Stimulated activated CD4-positive, alpha-beta T cell treated with anti-CD3 and anti-CD28 coated beads, TNF-alpha, amount 100 ng/mL, for 1 hour (primary cell): ENCODE measurements around the gene MYH7.
A peak's percentile ranks its signal among the peaks of the same experiment; 100 is the strongest.
"Not testable (repeated sequence)": the region's sequence is repeated elsewhere in the genome, so short reads cannot be mapped to it uniquely, and the experiment has no call there.

Experiments used
- DNase-seq, 3 donors: peaks; one replicate each; pipeline ENCODE4 v3.0.0-alpha.2; 2020; ENCODE audit warnings: low read depth in 3 of 3, low spot score in 1 of 3

The MYH7 gene

DNA sequence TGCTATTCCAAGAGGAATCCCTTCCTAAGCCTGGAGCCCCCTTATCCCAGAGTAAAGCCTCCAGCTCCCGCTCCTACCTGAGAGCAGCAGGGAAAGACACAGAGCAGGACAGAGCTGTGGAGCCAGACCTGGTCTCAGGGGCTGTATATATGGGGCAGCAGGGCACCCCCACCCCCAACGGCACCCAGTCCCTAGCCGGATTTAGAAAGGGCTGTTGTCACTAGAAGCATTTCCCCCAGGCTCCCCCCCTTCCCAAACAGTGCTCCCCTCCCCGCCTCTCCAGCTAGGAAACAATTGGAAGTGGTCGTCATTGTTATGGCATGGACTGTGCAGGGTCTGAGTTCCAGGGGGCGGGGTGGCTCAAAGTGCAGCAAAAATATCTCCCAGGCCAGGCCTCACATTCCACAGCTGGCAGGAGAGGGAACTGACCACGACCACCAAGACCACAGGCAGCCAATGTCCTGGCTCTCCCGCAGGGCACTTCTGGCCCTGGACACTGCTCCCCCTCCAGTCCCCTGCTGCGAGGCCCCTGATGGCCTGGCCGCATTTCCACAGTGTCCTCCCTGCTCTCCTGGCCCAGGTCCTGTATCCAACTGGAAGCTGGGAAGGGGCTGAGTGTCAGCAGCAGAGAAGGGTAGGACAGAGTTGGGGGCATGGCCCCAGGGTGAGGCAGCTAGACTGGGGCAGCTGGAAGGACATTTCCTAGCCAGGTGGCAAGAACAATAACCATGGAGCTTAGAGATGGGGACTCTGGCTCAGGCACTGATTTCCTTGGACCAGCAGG lies at the start of gene MYH7:
TSS of gene MYH7 (minus strand) at position 118 of the 784 bp plus-strand sequence. CDS start 1,928 bp downstream, outside the sequence.
- no peak for DNase-seq

GRCh38 chr14:23483236-23483854 lies 47.9 kb upstream of the MYH7 start:
- no peak for DNase-seq

- no peak for DNase-seq
Observed at GRCh38 chr14:23482823-23483148, 47.3 kb upstream of the MYH7 start.

DNA sequence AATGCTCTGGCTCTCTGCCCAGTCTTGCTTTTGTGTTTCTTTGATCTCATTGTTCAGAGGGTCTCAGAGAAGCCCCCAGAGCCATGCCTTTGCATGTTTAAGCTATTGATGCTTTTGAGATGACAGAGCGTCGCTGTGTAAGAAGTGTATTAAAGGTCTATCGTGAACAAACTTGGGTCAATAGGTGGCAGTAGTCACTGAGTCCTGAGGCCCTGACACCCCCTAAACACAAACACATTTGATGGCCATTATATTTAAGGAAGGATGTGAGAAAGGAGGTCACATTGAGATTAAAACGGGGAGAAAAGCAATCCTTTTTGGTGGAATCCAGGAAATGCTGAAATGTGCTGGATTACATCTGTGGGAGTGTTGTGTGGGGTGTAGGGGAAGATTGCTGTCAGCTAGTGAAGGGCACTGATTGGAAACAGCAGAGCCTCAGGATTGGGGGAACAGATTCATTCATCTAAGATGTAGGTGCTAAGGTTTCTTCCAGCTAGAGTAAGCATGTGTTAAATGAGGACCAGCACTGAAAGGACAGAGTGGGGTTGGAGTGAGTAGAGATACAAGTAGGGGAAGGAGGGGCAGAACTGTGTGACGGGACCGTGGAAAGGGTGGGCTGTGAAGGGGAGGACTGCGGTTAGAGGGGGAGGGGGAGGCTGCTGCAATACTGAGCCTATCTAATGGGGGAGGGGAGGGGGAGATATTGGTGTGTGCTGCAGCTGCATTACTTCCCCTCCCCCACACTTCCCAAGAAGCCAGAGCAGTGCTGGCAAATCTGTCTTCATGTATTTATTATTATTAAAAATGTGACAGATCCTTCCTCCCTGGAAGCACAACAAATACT lies 46.7 kb upstream of the MYH7 start:
- no peak for DNase-seq

- DNase-seq: no peak
Observed at GRCh38 chr14:23481362-23481970, 46.0 kb upstream of the MYH7 start.

- peak; percentile 26 to 40 (median 28) for DNase-seq
Observed at GRCh38 chr14:23478109-23478759, 42.8 kb upstream of the MYH7 start.

DNA sequence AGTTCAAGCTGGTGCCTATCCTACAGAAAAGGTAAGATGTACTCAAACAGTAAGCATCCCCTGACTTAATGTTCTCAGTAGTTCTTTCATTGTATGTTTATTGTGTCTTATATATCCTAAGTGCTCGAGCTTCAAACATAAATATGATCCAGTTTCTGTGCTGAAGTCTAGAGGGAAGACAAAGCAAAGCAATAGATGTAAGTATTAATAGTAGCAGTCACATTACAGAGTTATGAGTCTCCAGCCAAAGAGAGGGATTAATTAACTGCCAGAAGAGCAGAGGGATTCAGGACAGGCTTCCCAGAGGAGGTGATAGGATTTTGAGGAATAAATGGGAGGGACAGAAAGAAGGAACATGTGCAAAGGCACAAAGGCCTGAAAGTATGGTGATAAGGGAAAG lies 35.5 kb upstream of the MYH7 start:
- no peak for DNase-seq

DNA sequence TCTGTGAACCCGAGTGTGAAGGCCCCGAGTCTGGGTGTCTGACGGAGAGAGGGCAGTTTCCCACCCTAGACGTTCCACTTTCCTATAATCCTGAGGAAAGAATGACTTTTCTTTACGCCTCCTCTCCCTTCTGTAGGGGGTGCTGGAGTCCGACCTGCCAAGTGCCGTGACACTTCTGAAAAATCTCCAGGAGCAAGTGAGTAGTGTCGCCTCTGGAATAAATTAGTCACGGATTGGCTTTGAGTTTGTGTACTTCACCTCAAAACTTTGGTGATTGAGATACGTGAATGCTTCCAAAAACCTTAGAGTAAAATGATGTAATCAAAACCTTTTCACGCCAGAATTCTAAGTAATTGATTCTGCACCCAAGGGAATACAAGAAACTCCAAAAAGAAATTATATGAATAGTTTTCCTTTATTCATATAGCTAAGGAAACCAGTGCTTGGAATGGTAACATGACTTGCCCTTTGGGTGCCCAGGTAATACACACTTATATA lies 34.5 kb upstream of the MYH7 start:
- no peak for DNase-seq

DNA sequence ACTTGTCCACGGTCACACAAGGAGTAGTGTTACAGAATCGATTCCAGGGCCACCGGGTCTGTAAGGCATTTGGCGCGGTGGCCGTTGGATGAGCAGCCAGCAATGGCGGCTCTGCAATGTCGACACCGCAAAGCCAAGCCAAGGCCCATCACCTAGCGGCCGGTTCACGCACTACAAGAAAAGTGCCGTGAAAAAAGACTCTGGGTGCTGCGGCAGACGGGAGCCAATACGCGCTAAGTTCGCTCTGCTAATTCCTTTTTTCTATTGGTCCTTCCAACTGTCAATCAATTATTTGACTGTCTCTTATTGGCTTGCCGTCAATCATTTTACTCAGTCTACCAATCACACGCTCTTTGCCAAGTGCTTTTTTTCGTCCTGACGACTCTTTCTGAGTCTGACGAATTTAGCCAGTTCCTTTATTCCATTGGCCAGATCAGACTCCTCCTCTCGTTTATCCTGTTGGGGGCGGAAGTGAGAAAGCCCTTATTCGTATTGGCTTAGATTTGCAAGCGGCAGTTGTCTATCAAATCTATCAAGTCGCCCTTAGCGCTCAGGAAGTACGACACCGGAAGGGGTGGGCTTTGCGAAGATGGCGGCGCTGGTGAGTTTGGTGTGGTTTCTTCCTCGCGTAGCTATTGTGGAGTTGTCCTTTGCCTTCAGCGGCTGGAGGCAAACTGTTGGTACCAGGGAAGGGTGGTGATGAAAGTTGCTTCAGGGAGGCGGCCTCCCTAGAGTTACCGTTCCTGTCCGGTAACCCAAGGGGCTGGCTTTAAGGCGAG lies 33.9 kb upstream of the MYH7 start, which contains the start of gene NGDN:
TSS of gene NGDN (plus strand) at position 577 of the 779 bp plus-strand sequence. CDS start at position 590, 13 bp downstream.
- DNase-seq: peak; percentile 76 to 79 (median 77)

GRCh38 chr14:23468704-23469126 lies 33.3 kb upstream of the MYH7 start:
- DNase-seq: no peak

DNA sequence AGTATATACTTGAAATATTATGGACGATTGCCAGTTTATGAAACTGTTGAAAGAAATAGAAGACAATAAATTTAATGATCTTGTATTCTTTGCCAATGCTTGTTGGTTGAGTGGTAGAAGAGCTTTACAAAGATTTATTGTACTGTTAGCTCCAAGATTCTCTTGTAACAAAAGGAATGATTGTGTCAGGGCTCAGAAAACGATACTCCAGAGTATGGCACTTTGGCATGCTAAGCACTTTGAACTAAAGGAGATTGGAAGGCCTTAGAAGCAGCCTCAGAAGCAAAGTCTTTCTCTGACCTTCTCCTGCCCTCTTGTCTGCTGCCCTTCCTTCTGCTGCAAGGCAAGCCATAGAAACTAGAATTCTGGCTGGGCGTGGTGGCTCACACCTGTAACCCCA lies 29.8 kb upstream of the MYH7 start:
- no peak for DNase-seq

GRCh38 chr14:23464700-23465099 lies 29.2 kb upstream of the MYH7 start:
- no peak for DNase-seq

DNA sequence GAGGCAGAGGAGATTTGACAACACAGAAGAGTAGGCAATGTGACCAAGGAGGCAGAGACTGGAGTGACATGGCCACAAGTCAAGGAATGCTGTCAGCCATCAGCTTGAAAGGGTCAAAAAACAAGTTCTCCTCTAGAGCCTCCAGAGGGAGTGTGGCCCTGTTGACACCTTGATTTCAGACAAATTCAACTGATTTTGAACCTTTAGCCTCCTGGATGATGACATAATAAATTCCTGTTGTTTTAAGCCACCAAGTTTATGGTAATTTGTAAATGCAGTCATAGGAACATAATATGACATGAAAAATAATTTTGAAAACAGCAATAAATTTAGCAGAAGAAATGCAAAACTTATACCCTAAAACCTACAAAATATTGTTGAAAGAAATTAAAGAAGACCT lies 25.5 kb upstream of the MYH7 start:
- no peak for DNase-seq

DNA sequence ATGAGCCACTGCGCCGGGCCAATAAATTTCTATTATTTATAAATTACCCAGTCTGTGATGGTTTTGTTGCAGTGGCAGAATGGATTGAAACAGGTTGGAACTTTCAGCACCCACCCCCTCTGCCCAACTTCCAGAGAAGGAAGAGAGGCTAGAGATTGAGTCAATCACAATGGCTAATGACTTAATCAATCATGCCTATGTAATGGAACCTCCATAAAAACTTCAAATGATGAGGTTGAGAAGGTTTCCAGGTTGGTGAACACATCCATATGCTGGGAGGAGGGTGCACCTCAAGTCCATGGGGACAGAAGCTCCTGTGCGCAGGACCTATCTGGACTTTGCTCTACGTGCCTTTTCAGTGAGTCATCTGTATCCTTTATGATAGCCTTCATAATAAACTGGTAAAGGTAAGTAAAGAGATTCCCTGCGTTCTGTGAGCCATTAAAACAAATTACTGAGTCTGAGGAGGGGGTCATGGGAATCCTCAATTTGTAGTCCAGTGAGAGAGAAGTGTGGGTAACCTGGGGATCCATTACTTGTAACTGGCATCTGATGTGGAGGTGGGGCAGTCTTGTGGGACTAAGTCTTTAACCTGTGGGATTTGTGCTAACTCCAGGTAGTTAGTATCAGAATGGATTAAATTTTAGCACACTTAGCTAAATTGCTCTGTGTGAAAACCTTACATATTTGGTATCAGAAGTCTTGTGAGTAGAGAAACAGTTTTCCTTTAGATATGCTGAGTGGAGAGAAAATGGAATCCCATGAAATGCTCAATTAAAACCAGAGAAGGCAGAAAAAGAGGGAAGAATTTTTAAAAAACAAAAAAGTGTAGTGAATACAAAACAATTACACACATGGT lies 22.4 kb upstream of the MYH7 start:
- DNase-seq: no peak

DNA sequence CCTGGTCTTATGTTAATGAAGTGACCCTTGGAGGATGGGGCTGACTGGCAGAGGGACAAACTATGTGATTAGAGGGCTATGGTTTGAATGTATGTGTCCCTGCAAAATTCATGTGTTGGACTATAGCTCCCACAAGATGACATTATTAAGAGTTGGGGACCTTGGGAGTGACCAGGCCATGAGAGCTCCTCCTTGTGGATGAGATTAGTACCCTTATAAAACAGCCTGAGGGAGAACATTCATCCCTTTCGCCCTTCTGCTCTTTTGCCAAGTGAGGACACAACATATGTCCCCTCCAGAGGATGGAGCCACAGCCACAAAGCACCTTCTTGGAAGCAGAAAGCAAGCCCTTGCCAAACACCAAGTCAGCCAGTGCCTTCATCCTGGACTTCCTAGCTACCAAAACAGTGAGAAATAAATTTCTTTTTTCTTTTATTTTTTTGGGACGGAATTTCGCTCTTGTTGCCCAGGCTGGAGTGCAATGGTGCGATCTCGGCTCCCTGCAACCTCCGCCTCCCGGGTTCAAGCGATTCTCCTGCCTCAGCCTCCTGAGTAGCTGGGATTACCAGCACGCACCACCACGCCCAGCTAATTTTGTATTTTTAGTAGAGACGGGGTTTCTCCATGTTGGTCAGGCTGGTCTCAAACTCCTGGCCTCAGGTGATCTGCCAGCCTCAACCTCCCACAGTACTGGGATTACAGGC lies 21.6 kb upstream of the MYH7 start:
- DNase-seq: not testable (repeated sequence)

DNA sequence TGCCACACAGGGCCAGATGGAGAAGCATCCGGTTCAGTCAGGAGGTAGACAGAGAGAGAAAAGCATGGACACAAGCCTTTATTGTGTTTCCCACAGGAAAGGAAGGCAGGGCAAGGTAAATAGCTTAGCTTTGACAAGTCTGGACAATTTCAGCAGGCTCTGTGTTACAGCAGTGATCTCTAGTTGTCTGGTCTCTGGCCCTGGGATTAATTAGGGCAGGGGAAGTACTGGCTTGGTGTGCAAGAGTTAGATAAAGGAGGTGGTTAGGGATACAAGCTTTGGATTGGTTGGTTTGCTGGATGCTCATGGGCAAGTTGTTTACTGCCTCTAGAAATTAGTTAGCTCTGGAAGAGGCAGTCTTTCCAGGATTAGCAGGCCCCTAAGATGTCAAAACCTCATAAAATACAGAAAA lies 19.0 kb upstream of the MYH7 start:
- DNase-seq: no peak

- DNase-seq: no peak
Observed at GRCh38 chr14:23452237-23452636, 16.8 kb upstream of the MYH7 start.

GRCh38 chr14:23450379-23450778 lies 14.9 kb upstream of the MYH7 start:
- no peak for DNase-seq
